ENCODE data around the gene SHQ1.

SHQ1 gene

GRCh38 chr3:72812201-72812600 is 36.0 kb downstream of the SHQ1 start:
- TF ChIP-seq, protein P1, sequence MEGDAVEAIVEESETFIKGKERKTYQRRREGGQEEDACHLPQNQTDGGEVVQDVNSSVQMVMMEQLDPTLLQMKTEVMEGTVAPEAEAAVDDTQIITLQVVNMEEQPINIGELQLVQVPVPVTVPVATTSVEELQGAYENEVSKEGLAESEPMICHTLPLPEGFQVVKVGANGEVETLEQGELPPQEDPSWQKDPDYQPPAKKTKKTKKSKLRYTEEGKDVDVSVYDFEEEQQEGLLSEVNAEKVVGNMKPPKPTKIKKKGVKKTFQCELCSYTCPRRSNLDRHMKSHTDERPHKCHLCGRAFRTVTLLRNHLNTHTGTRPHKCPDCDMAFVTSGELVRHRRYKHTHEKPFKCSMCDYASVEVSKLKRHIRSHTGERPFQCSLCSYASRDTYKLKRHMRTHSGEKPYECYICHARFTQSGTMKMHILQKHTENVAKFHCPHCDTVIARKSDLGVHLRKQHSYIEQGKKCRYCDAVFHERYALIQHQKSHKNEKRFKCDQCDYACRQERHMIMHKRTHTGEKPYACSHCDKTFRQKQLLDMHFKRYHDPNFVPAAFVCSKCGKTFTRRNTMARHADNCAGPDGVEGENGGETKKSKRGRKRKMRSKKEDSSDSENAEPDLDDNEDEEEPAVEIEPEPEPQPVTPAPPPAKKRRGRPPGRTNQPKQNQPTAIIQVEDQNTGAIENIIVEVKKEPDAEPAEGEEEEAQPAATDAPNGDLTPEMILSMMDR (conservative IDR thresholded peaks at IDR 0.05; ENCODE audit: low read depth, low read length) = no peak
- DNase-seq (ENCODE audit: low read depth) = no peak
- no peak overlapping the region for H3K4me3 ChIP-seq (ENCODE audit: low read depth, low read length)

DNA sequence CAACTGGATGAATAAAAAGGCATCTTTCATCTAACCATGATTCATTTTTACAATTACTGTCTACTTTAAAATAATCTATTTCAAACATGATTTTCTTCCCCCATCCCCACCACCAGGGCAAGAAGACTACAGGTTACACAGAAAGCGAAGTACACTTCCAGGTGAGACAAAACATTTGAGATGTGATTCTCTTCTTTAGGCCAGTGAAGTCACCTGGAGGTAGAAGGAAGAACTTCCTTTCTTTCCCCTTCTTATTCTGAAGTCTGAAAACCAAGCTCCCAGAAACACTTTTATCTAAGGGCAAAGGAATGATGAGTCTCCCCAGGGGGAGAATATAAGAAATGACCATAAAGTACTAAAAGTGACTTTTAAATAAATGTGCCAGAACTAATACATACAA is 36.7 kb downstream of the SHQ1 start:
- no peak for DNase-seq (ENCODE audit: low read depth)
- TF ChIP-seq, protein P1 (conservative IDR thresholded peaks at IDR 0.05; ENCODE audit: low read depth, low read length) = no peak

DNA sequence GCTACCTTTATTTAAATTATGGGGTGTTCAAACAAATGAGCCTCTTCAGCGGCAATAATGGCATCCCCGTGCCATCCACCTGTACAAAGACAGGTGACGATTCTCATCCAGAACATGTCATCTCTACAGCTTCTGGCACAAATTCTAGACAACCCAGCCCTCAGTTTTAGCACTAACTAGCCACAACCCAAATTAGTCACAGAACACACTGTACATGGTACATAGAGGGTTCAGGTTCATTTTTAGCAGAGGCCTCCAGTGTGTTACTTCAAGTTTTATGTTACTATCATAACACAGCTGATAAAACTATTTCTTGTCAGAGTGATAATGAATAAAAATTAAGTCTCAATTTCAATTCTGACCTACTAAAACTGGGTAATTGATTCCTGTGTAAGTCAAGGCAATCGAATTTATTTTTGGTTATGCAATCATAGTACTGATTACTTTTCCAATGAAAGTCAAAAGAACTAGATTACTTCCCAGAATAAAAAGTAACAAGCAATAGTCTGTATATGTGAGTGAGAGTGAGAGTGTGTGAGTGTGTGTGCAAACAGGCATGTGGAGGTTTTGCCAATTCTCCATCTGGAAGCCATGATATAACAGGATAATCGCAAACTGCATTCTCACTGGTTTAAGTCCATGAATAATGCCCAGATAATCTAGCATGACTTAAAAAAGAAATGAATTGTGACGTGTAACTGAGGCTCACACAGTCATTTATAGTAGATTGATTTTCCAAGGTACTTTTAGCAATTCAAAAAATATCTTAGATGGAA is 37.4 kb downstream of the SHQ1 start:
- DNase-seq (ENCODE audit: low read depth) = no peak
- no peak overlapping the region for H3K4me3 ChIP-seq (ENCODE audit: low read depth, low read length)
- TF ChIP-seq, protein P1 (conservative IDR thresholded peaks at IDR 0.05; ENCODE audit: low read depth, low read length) = no peak

More for the DNA sequence above, 36.7 kb downstream of the SHQ1 start:
- no peak overlapping the region for H3K4me3 ChIP-seq (ENCODE audit: low read depth, low read length)

DNA sequence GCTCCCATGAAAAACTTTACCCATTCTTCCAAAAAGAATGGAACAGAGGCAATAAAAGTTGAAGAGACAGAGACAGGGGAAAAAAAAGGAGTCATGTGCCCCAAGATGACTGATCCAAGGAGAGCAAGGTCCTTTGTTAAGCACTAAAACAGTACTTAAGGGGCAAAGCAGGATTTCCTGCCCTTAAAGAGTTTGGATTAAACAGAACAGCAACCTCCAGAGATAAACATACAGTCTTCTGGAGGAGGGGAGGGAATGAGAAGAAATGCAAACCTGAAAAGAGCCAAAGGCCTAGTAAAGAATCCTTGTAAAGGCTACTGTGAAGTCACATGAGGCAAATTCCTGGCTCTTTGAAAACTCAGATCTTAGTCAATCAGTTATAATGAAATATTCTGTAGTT is 38.2 kb downstream of the SHQ1 start:
- DNase-seq (ENCODE audit: low read depth) = peak; percentile 41
- H3K4me3 ChIP-seq (ENCODE audit: low read depth, low read length) = no peak overlapping the region
- TF ChIP-seq, protein P1 (conservative IDR thresholded peaks at IDR 0.05; ENCODE audit: low read depth, low read length) = no peak

DNA sequence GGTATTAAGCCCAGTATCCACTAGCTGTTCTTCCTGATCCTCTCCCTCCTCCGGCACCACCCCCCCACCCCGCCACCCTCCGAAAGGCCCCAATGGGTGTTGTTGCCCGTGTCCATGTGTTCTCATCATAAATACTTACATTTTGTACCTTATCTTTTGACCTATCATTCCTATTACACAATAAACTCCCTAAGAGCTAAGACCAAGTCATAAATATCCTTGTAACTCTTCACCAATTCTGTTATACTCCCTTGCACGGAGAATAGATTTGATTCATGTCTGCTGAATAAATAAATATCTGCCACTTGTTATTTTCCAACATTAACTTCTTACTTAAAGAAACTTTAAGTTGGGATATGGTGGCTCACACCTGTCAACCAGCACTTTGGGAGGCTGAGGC is 43.9 kb downstream of the SHQ1 start:
- DNase-seq (ENCODE audit: low read depth) = no peak
- TF ChIP-seq, protein P1 (conservative IDR thresholded peaks at IDR 0.05; ENCODE audit: low read depth, low read length) = no peak
- no peak overlapping the region for H3K4me3 ChIP-seq (ENCODE audit: low read depth, low read length)

GRCh38 chr3:72803573-72803972 is 44.7 kb downstream of the SHQ1 start:
- TF ChIP-seq, protein P1 (conservative IDR thresholded peaks at IDR 0.05; ENCODE audit: low read depth, low read length) = no peak

DNA sequence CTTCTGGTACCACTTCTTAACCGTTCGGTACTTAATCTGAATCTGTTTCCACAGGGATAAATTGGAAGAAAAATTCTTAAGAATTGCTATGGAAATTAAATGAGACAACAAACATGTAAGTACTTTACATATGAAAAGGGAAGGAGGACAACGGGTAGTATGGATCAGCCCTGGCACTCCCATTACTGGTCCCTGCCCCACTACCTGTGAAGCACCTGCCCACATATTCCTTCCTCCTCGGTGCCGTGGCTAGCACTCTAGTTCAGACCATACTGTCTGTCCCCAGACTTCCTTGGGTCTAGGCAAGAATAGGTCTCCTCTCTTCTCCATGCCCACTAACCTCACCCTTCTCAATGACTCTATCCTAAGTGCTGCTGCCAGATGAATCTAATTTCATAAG is 46.2 kb downstream of the SHQ1 start:
- TF ChIP-seq, protein P1 (conservative IDR thresholded peaks at IDR 0.05; ENCODE audit: low read depth, low read length) = no peak
- no peak for DNase-seq (ENCODE audit: low read depth)
- no peak overlapping the region for H3K4me3 ChIP-seq (ENCODE audit: low read depth, low read length)

More at GRCh38 chr3:72803573-72803972, 44.7 kb downstream of the SHQ1 start:
- H3K4me3 ChIP-seq (ENCODE audit: low read depth, low read length) = no peak overlapping the region
- DNase-seq (ENCODE audit: low read depth) = no peak

Data from choroid plexus epithelial cell (primary cell).